Dermis blood vessel endothelial cell (primary cell): ENCODE data around the gene CTNNA1. TPM values are rescaled to one million over a fixed set of nuclear protein-coding genes. Genes with fewer than 3 reads are reported as not detected.
A peak's percentile ranks its signal among the peaks of the same experiment; 100 is the strongest.
"Not testable (repeated sequence)": the region's sequence is repeated elsewhere in the genome, so short reads cannot be mapped to it uniquely, and the experiment has no call there.

Experiments used
- DNase-seq: peaks from one replicate; pipeline ENCODE4 v3.0.0; 2010
- total RNA-seq: library from RNA; depleted of rRNA; stranded (reverse); fragments of >200 nt; gene quantifications from 2 replicates; pipeline ENCODE4 v1.2.3, GENCODE V29; 2014

CTNNA1 gene
- total RNA-seq, result 643 and 770 TPM in 2 replicates

GRCh38 chr5:138752951-138753793 is at the start of gene CTNNA1:
TSS of gene CTNNA1 (plus strand) at chr5:138753425. CDS start at chr5:138781925, 28,500 bp downstream.
- DNase-seq, result peak; percentile 76

GRCh38 chr5:138703777-138704176 is 49.4 kb upstream of the CTNNA1 start:
- DNase-seq, result not testable (repeated sequence)

- no peak for DNase-seq
Observed at GRCh38 chr5:138705007-138705406, 48.2 kb upstream of the CTNNA1 start.

GRCh38 chr5:138705567-138705966 is 47.7 kb upstream of the CTNNA1 start:
- DNase-seq, result no peak

GRCh38 chr5:138706655-138707480 is 46.4 kb upstream of the CTNNA1 start:
- peak; percentile 56 for DNase-seq

DNA sequence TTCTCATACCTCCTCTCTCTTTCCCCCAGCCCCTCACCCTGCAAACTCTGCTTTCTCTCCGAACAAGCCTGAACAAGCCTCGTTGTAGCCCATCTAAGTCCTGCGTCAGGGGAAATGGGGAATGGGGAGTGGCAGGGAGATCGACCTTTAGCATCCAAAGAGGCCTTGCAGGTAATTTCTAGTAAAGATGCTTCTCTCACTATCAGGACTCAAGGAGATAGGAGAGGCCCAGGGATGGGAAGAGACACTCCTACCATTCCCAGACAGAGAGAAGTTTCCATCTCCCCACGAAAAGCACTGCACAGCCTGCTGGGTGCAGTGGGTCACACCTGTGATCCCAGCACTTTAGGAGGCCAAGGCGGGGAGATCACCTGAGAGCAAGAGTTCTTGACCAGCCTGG is 44.4 kb upstream of the CTNNA1 start:
- DNase-seq, result no peak

DNA sequence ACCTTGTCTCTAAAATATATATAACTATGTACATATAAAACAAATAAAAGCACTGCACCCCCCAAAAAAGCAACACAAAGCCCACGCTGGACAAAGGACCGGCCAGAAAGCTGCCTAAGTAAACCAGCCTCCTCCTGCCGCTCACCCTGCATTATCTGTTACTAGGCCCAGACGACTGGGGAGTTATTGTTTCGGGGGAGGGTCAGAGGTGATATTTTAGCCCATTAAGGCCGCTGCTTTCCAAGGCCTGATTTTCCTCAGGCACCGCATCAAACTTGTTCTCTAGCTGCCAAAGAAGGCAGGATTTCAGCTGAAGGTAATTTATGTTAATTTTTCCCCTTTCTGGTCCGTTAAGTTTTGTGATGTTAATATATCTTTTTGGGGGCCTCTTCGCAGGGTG is 44.0 kb upstream of the CTNNA1 start:
- no peak for DNase-seq

DNA sequence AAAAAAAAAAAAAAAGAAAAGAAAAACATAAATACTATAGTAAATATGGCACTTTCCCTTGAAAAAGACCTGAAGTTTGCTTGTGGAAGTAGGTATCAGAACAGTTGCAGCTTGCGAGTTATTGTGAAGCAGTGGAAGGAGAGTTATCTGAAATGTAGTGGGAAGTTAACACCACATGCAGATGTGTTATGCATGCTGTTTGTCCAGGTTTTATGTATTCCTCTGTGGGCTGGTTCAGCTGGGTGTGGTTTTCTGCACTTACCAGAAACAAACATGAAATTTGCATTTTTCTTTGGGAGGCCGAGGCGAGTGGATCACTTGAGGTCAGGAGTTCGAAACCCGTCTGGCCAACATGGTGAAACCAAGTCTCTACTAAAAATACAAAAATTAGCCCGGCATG is 42.1 kb upstream of the CTNNA1 start:
- no peak for DNase-seq

GRCh38 chr5:138711811-138712210 is 41.4 kb upstream of the CTNNA1 start:
- no peak for DNase-seq

- no peak for DNase-seq
Observed at GRCh38 chr5:138712324-138712723, 40.9 kb upstream of the CTNNA1 start.

GRCh38 chr5:138712791-138713190 is 40.4 kb upstream of the CTNNA1 start:
- DNase-seq, result no peak

DNA sequence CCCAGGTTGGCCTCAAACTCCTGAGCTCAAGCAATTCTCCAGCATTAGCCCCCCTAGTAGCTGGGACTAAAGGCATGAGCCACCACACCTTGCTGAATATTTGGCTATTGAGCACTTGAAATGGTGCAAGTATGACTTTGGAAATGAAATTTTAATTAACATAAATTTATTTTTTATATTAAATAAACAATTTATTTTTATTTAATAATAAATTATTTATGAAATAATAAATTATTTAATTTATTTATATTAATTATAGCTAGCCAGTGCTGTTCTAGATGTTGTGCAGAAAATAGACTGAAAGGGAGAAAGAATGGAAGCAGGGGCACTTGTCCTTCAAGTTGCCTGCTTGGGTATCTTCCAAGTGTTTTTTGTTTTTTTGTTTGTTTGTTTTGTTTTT is 40.0 kb upstream of the CTNNA1 start:
- DNase-seq, result no peak

GRCh38 chr5:138714694-138715093 is 38.5 kb upstream of the CTNNA1 start:
- no peak for DNase-seq

GRCh38 chr5:138715931-138716432 is 37.2 kb upstream of the CTNNA1 start:
- DNase-seq, result not testable (repeated sequence)

DNA sequence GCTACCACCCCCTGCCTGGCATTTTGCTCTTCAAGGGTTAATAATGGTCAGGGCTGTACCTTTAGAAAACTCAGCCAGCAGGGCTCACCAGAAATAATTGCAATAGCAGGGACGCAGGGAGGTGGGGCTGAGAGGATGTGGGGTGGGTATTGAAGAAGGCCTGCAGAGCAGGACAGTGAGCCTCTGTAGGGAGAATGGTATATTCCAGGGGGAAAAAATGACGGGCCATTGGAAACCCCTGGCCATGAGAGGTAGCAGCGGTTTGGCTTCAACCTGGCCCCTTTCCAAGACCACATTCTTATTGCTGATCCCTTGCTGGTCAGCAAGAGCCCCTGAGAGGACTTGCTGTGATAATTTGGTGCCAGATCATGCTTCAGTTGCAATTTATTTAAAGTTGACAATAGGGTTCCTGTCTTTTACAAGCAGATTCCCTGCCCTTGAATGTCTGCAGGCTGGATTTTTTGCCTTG is 36.7 kb upstream of the CTNNA1 start:
- DNase-seq, result peak; percentile 17

DNA sequence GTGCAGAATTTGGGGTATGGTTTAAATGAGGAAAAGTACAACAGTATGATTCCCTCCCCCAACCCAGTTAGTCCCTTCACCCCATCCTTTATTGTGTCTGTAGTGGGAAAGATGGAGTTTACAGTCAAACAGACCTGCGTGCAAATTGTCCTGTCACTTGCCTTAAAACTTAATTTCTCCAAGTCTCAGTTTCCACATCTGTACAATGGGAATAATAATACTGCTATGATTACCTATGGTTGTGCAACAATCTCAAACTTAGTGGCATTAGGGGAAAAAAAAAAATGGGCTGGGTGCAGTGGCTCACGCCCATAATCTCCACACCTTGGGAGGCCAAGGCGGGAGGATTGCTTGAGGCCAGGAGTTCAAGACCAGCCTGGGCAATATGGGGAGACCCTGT is 35.8 kb upstream of the CTNNA1 start:
- DNase-seq, result no peak

DNA sequence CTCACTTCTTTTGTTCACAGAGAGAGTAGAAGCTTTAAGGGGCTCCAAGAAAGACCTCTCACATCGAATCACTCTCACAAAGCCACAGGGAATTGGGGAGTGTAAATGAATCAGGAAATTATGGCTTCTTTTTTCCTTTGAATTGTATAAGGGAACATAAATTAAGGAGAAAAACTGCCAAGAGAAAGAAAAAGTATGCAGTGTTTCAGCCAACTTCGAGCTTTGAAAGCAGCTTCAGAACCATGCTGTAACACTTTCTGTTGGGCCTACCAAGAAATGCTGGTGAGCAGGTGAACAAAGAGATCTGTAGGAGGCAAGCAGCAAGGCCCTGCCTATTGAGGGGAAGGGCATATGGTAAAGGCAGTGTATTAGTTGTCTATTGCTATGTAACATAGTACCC is 33.4 kb upstream of the CTNNA1 start:
- DNase-seq, result no peak

DNA sequence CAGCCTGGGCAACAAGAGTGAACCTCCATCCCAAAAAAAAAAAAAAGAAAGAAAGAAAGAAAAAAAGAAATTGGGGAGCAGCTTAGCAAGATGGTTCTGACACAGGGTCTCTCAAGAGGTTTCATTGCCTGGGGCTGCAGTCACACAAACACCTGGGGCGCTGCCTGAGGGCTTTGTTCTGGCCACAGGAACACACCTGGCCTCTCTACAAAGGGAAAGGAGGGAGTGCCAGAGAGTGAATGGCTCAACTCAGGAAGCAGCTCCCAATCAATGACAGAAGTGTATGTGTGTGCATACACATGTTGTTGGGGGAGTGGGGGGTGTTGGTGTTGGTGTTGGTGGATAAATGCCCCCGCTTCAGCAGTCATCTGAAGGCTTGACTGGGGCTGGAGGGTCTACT is 32.4 kb upstream of the CTNNA1 start:
- no peak for DNase-seq

DNA sequence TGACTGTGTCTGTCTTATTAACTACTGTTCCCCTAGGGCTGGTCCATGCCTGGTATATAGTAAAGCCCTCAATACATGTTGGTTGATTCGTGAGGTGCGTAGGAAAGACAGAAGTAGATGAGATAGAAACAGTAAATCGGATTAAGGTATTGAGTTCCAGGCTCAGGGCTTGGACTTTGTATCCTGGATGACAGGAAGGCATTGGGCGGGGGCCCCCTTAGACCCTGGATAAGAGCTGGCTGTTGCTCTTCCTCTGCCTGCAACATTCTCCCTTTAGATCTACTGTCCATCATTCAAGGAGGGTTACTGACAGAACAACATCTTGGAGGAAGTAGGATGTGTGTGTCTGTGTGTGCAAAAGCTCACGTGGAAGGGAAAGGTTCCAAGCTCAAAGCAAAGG is 31.2 kb upstream of the CTNNA1 start:
- no peak for DNase-seq

- DNase-seq, result no peak
Observed at GRCh38 chr5:138722544-138723177, 30.6 kb upstream of the CTNNA1 start.

GRCh38 chr5:138724470-138725146 is 28.6 kb upstream of the CTNNA1 start:
- peak; percentile 59 for DNase-seq

GRCh38 chr5:138725153-138725817 is 27.9 kb upstream of the CTNNA1 start:
- DNase-seq, result peak; percentile 9
